GM18873 (cell line): ENCODE measurements around the gene SLCO3A1.
"Not testable (repeated sequence)": the region's sequence is repeated elsewhere in the genome, so short reads cannot be mapped to it uniquely, and the experiment has no call there.

ENCODE experiments used
- ATAC-seq: cut with Tn5 transposase; IDR thresholded peaks from one replicate; pipeline ENCODE4 v1.9.1; 2021; ENCODE audit warnings: mild to moderate bottlenecking, moderate library complexity, moderate number of reproducible peaks; ENCODE audit not compliant: unreplicated experiment, low FRiP score

The SLCO3A1 gene

GRCh38 chr15:91956026-91956723 lies 102.7 kb downstream of the SLCO3A1 start:
- no peak for ATAC-seq

- ATAC-seq: no peak
These were observed 107.8 kb downstream of the SLCO3A1 start for GRCh38 chr15:91961357-91961756.

GRCh38 chr15:91963747-91964146 lies 110.2 kb downstream of the SLCO3A1 start:
- not testable (repeated sequence) for ATAC-seq

- no peak for ATAC-seq
These were observed 112.1 kb downstream of the SLCO3A1 start for GRCh38 chr15:91965501-91966193.

- no peak for ATAC-seq
These were observed 112.7 kb downstream of the SLCO3A1 start for GRCh38 chr15:91966194-91966552.

GRCh38 chr15:91967935-91968606 lies 114.6 kb downstream of the SLCO3A1 start:
- ATAC-seq: no peak

GRCh38 chr15:91968610-91969009 lies 115.1 kb downstream of the SLCO3A1 start:
- no peak for ATAC-seq

- ATAC-seq: no peak
These were observed 116.6 kb downstream of the SLCO3A1 start for GRCh38 chr15:91970142-91970541.

- no peak for ATAC-seq
These were observed 120.0 kb downstream of the SLCO3A1 start for GRCh38 chr15:91973481-91973880.

- no peak for ATAC-seq
These were observed 120.8 kb downstream of the SLCO3A1 start for GRCh38 chr15:91974321-91974720.

GRCh38 chr15:91975241-91975978 lies 121.9 kb downstream of the SLCO3A1 start:
- no peak for ATAC-seq

GRCh38 chr15:91976966-91977365 lies 123.5 kb downstream of the SLCO3A1 start:
- no peak for ATAC-seq

- ATAC-seq: no peak
These were observed 127.2 kb downstream of the SLCO3A1 start for GRCh38 chr15:91980502-91981267.

GRCh38 chr15:91981821-91982800 lies 128.6 kb downstream of the SLCO3A1 start:
- ATAC-seq: no peak

- ATAC-seq: no peak
These were observed 130.3 kb downstream of the SLCO3A1 start for GRCh38 chr15:91983729-91984340.

- ATAC-seq: no peak
These were observed 131.8 kb downstream of the SLCO3A1 start for GRCh38 chr15:91985297-91985696.

- ATAC-seq: no peak
These were observed 134.6 kb downstream of the SLCO3A1 start for GRCh38 chr15:91988071-91988470.

- no peak for ATAC-seq
These were observed 135.1 kb downstream of the SLCO3A1 start for GRCh38 chr15:91988655-91989054.

- ATAC-seq: no peak
These were observed 136.3 kb downstream of the SLCO3A1 start for GRCh38 chr15:91989821-91990220.
